ENCODE measurements around the gene FLNB.
A peak's percentile ranks its signal among the peaks of the same experiment; 100 is the strongest.

The FLNB gene

GRCh38 chr3:58028902-58029301, 20.7 kb downstream of the FLNB start:
- no peak for TF ChIP-seq CTCF (conservative IDR thresholded peaks at IDR 0.05)
- peak overlapping the region; percentile 1; the same call in 1 of the 2 replicates for H3K27ac ChIP-seq

- TF ChIP-seq CTCF (conservative IDR thresholded peaks at IDR 0.05) = no peak
- H3K27ac ChIP-seq = peak overlapping the region; percentile 1; the same call in 1 of the 2 replicates
These were observed 21.8 kb downstream of the FLNB start for GRCh38 chr3:58029842-58030584.

- no peak for TF ChIP-seq CTCF (conservative IDR thresholded peaks at IDR 0.05)
- H3K27ac ChIP-seq = peak overlapping the region; percentile 9; the same call in 1 of the 2 replicates
These were observed 24.0 kb downstream of the FLNB start for GRCh38 chr3:58032186-58032585.

GRCh38 chr3:58034738-58035523, 26.7 kb downstream of the FLNB start:
- TF ChIP-seq CTCF (conservative IDR thresholded peaks at IDR 0.05) = no peak
- peak overlapping the region; percentile 96 for H3K27ac ChIP-seq

- peak overlapping the region; percentile 96 for H3K27ac ChIP-seq
- no peak for TF ChIP-seq CTCF (conservative IDR thresholded peaks at IDR 0.05)
These were observed 27.5 kb downstream of the FLNB start for GRCh38 chr3:58035524-58036255.

- H3K27ac ChIP-seq = peak overlapping the region; percentile 96
These were observed 28.2 kb downstream of the FLNB start for GRCh38 chr3:58036293-58037032.

More at GRCh38 chr3:58036293-58037032, 28.2 kb downstream of the FLNB start:
- TF ChIP-seq CTCF (conservative IDR thresholded peaks at IDR 0.05) = no peak

Data from VCaP (cell line).